GM12865 (cell line): ENCODE results near the gene NUP35.
A peak's percentile ranks its signal among the peaks of the same experiment; 100 is the strongest.
"Not testable (repeated sequence)": the region's sequence is repeated elsewhere in the genome, so short reads cannot be mapped to it uniquely, and the experiment has no call there.

Experiments
- DNase-seq: peaks from one replicate; pipeline ENCODE4 v3.0.0; 2010; ENCODE audit warnings: low read depth
- H3K4me3 ChIP-seq: 2 replicates; pipeline ENCODE4 v1.5.1; 2011; ENCODE audit warnings: mild to moderate bottlenecking, low read depth, low read length, control low read depth
- TF ChIP-seq, protein P1 (sequence below): IDR thresholded peaks from 2 replicates; pipeline ENCODE4 v1.5.1; 2011; ENCODE audit warnings: low read length, control low read depth, low read depth, inconsistent platforms; ENCODE audit not compliant: insufficient read depth; ENCODE audit errors: missing control alignments

The NUP35 gene

DNA sequence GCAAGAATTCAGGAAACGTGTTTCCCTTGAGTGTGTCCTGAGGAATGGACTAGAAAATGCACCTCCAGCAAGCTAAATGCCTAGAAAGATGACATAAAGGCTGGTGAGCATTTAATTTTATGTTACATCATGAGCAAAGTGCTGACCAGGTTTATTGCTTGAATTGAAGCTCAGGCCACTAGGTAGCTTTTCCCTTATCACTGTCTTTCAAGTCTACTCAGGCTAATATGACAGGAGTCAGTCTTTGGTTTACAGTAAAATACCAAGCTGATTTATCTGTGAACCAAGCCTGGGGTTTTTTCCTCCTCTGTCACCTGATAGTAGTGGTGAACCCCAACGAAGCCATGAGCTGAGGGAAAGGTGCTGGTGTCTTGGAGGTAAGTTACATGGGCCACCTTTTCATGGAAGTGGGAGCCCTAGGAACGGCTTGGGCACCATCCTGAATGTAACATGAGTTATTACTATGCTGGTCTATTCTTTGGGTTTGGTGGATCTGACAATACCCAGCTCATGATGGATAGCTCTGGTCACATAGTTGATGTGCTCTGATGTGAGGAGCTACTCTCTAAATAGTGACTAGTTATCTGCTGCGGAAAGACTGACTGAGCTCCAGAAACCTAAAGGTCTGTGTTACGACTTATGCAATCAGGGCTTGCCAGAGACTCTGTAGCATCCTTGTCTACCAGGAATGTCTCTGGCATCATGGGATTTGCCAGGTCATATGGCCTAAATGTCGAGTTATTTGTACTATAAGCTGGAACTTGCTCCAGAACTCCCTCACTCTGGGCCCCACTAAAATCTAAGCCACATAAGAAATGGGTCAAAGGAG lies 39.8 kb downstream of the NUP35 start:
- H3K4me3 ChIP-seq, result no peak overlapping the region
- no peak for DNase-seq
- TF ChIP-seq, protein P1, sequence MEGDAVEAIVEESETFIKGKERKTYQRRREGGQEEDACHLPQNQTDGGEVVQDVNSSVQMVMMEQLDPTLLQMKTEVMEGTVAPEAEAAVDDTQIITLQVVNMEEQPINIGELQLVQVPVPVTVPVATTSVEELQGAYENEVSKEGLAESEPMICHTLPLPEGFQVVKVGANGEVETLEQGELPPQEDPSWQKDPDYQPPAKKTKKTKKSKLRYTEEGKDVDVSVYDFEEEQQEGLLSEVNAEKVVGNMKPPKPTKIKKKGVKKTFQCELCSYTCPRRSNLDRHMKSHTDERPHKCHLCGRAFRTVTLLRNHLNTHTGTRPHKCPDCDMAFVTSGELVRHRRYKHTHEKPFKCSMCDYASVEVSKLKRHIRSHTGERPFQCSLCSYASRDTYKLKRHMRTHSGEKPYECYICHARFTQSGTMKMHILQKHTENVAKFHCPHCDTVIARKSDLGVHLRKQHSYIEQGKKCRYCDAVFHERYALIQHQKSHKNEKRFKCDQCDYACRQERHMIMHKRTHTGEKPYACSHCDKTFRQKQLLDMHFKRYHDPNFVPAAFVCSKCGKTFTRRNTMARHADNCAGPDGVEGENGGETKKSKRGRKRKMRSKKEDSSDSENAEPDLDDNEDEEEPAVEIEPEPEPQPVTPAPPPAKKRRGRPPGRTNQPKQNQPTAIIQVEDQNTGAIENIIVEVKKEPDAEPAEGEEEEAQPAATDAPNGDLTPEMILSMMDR, result no peak

- DNase-seq, result no peak
Observed at GRCh38 chr2:183164650-183165015, 40.4 kb downstream of the NUP35 start.

GRCh38 chr2:183166210-183166609 lies 42.0 kb downstream of the NUP35 start:
- TF ChIP-seq, protein P1, result no peak
- no peak overlapping the region for H3K4me3 ChIP-seq
- DNase-seq, result no peak

More at GRCh38 chr2:183164650-183165015, 40.4 kb downstream of the NUP35 start:
- TF ChIP-seq, protein P1, result no peak
- no peak overlapping the region for H3K4me3 ChIP-seq

GRCh38 chr2:183166976-183167375 lies 42.7 kb downstream of the NUP35 start:
- not testable (repeated sequence) for DNase-seq, H3K4me3 ChIP-seq

GRCh38 chr2:183172220-183172887 lies 48.1 kb downstream of the NUP35 start:
- no peak overlapping the region for H3K4me3 ChIP-seq
- no peak for DNase-seq
- TF ChIP-seq, protein P1, result no peak

GRCh38 chr2:183179156-183179555 lies 54.9 kb downstream of the NUP35 start:
- TF ChIP-seq, protein P1, result no peak
- peak; percentile 10 for DNase-seq
- H3K4me3 ChIP-seq, result no peak overlapping the region

DNA sequence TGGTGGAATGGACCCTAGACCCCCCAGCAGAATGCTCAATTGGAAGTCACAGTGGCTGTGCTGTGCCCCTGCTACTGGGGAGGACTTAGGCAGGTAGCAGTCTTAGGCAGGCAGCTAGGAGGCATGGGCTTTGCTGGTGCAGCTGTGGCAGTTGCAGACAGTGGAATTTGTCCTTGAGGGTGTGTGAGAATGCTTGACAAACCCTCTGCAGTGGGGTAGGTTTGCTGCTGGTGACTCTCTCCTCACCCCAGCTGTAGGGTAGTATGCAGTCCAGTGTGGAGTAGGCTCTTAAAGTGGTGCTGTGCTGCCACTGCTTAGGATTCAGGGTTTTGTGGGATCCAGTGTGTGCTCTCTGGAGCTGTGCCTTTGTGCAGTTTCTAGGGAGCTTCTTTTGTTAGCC lies 61.3 kb downstream of the NUP35 start:
- no peak for DNase-seq
- no peak overlapping the region for H3K4me3 ChIP-seq
- TF ChIP-seq, protein P1, result no peak
